NB4 (cell line): ENCODE results near the gene ANAPC7.

Experiments used
- DNase-seq: peaks from one replicate; pipeline ENCODE4 v3.0.0; 2010; ENCODE audit warnings: low read depth
- H3K4me3 ChIP-seq: one replicate; pipeline ENCODE4 v1.5.1; 2011; ENCODE audit warnings: mild to moderate bottlenecking, low read depth, low read length, moderate library complexity
- MYC ChIP-seq: IDR thresholded peaks from 2 replicates; pipeline ENCODE4 v1.6.1; 2011; ENCODE audit warnings: low read depth, low read length
- POLR2A ChIP-seq: IDR thresholded peaks from 2 replicates; pipeline ENCODE4 v1.6.1; 2011; ENCODE audit warnings: mild to moderate bottlenecking; ENCODE audit not compliant: insufficient read length; ENCODE audit errors: extremely low read depth
- TF ChIP-seq, protein P1 (sequence below): IDR thresholded peaks from one replicate; pipeline ENCODE4 v1.5.1; 2012; ENCODE audit warnings: low read depth, low read length
- TF ChIP-seq, protein P2 (sequence below): IDR thresholded peaks from 2 replicates; pipeline ENCODE4 v1.6.1; 2011; ENCODE audit warnings: low read depth, low read length

Gene ANAPC7

GRCh38 chr12:110348431-110349059 is 55.0 kb downstream of the ANAPC7 start:
- TF ChIP-seq, protein P1, sequence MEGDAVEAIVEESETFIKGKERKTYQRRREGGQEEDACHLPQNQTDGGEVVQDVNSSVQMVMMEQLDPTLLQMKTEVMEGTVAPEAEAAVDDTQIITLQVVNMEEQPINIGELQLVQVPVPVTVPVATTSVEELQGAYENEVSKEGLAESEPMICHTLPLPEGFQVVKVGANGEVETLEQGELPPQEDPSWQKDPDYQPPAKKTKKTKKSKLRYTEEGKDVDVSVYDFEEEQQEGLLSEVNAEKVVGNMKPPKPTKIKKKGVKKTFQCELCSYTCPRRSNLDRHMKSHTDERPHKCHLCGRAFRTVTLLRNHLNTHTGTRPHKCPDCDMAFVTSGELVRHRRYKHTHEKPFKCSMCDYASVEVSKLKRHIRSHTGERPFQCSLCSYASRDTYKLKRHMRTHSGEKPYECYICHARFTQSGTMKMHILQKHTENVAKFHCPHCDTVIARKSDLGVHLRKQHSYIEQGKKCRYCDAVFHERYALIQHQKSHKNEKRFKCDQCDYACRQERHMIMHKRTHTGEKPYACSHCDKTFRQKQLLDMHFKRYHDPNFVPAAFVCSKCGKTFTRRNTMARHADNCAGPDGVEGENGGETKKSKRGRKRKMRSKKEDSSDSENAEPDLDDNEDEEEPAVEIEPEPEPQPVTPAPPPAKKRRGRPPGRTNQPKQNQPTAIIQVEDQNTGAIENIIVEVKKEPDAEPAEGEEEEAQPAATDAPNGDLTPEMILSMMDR, result no peak
- TF ChIP-seq POLR2A, result no peak
- TF ChIP-seq MYC, result no peak
- TF ChIP-seq, protein P2, sequence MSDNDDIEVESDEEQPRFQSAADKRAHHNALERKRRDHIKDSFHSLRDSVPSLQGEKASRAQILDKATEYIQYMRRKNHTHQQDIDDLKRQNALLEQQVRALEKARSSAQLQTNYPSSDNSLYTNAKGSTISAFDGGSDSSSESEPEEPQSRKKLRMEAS, result no peak
- no peak overlapping the region for H3K4me3 ChIP-seq
- DNase-seq, result no peak

GRCh38 chr12:110347767-110348166 is 55.7 kb downstream of the ANAPC7 start:
- DNase-seq, result no peak
- no peak overlapping the region for H3K4me3 ChIP-seq
- TF ChIP-seq, protein P1, result no peak
- TF ChIP-seq MYC, result no peak
- TF ChIP-seq POLR2A, result no peak
- TF ChIP-seq, protein P2, result no peak

DNA sequence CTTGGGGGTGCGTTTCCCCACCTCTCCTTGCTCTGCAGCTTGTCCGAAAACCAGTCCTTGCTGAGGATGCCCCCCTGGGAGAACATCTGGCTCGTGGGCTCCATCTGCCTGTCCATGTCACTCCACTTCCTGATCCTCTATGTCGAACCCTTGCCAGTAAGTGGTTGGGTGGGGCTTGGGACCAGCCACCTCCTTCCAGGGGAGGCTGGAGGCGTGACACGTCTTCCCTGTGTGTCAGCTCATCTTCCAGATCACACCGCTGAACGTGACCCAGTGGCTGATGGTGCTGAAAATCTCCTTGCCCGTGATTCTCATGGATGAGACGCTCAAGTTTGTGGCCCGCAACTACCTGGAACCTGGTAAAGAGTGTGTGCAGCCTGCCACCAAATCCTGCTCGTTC is 57.5 kb downstream of the ANAPC7 start:
- peak; percentile 59 for DNase-seq
- TF ChIP-seq, protein P1, result no peak
- TF ChIP-seq POLR2A (no peak), MYC (no peak)
- TF ChIP-seq, protein P2, result no peak
- no peak overlapping the region for H3K4me3 ChIP-seq

- DNase-seq, result peak; percentile 67
- H3K4me3 ChIP-seq, result no peak overlapping the region
- TF ChIP-seq, protein P1, result no peak
- TF ChIP-seq MYC (no peak), POLR2A (no peak)
- TF ChIP-seq, protein P2, result no peak
These were observed 58.3 kb downstream of the ANAPC7 start for GRCh38 chr12:110345176-110345661.

DNA sequence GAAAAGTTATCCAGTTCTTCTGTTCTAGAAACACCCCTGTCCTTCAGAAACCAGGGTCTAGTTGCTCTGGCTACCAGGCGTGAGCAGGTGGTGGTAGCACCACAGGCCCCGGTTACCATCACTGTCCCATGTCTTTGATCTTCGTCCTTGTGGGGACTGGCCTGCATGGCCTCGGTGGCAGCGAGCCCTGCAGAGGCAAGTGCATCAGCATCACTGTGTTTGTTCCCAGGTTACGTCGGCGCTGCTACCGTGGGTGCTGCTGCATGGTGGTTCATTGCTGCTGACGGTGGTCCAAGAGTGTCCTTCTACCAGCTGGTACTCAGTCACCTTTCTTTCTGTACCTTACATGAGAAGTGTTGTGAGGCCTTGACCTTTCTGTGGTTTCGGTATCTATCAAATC is 58.9 kb downstream of the ANAPC7 start:
- no peak for DNase-seq
- TF ChIP-seq POLR2A (no peak), MYC (no peak)
- TF ChIP-seq, protein P2, result no peak
- TF ChIP-seq, protein P1, result no peak
- no peak overlapping the region for H3K4me3 ChIP-seq
